ENCODE data around the gene DHRS9. TPM values are rescaled to one million over a fixed set of nuclear protein-coding genes. Genes with fewer than 3 reads are reported as not detected.

Gene DHRS9
- 10 to 100 TPM in 1 of 6 donors, 1 to 10 TPM in 5; 2.1 to 24.2 (median 4.6) TPM for total RNA-seq

DNA sequence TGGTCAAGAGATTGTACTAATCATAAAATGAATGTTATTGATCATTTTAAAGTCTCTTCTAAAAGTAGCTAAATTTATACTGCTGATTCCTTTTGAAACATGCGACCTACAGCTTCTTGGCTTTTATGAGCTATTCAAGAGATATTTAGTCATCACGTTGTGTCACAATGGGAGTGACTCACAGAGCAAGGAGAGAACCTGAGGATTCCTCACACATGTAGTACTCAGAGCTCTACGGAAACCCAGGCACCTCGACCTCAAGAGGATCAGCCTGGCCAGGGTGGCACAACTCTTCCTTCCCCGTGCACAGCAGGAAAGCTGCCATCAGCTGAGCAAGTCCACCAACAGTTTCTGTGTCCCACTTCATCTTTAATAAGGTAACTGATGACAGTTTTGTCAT lies at the start of gene DHRS9:
Gene DHRS9, plus strand, starts transcription at position 223 of the 400 bp plus-strand sequence. CDS start 12,019 bp downstream, outside the sequence.
- peak in 1 of 2 donors; percentile 74 for DNase-seq
- peak within 1 kb of the TSS in 2 of 4 donors; percentile 0 to 37 for H3K27ac ChIP-seq
- peak within 1 kb of the TSS in 1 of 4 donors; percentile 5 for H3K4me3 ChIP-seq
- H3K36me3 ChIP-seq: no peaks in the 10 kb centered on the region
- no peak for TF ChIP-seq POLR2AphosphoS5 (IDR thresholded peaks at IDR 0.05)
- no peak for TF ChIP-seq CTCF (IDR thresholded peaks at IDR 0.05)
- TF ChIP-seq POLR2A (IDR thresholded peaks at IDR 0.05): peak in 1 of 4 donors; percentile 26
- no peak for TF ChIP-seq EP300 (IDR thresholded peaks at IDR 0.05)
- no peaks in the 10 kb centered on the region for H3K9me3 ChIP-seq
- whole genome bisulfite sequencing, 2 donors: 59 to 66% methylated on average over 5 of the region's 5 CpGs
- no peaks in the 10 kb centered on the region for H3K27me3 ChIP-seq
- ATAC-seq (ENCODE audit: low FRiP score in 2 of 2): peak in 1 of 2 donors; percentile 49
- peaks cover 0 to 4% (median 0%) of the 10 kb centered on the region in 4 donors for H3K4me1 ChIP-seq

GRCh38 chr2:169023161-169023560 lies 46.2 kb upstream of the DHRS9 start:
- TF ChIP-seq POLR2A (IDR thresholded peaks at IDR 0.05): no peak
- TF ChIP-seq EP300 (IDR thresholded peaks at IDR 0.05): no peak
- TF ChIP-seq CTCF (IDR thresholded peaks at IDR 0.05): no peak
- TF ChIP-seq POLR2AphosphoS5 (IDR thresholded peaks at IDR 0.05): no peak
- Histone ChIP-seq H3K27me3 (no peaks in the 10 kb centered on the region), H3K27ac (no peak overlapping the region), H3K36me3 (no peaks in the 10 kb centered on the region), H3K9me3 (no peaks in the 10 kb centered on the region), H3K4me3 (no peak overlapping the region), H3K4me1 (no peaks in the 10 kb centered on the region)
- 61 to 74% methylated on average over 3 of the region's 3 CpGs for WGBS, 2 donors
- ATAC-seq (ENCODE audit: low FRiP score in 2 of 2) (no peak), DNase-seq (no peak)

GRCh38 chr2:169026056-169026455 lies 43.3 kb upstream of the DHRS9 start:
- WGBS, 2 donors: 61 to 66% methylated on average over 1 of the region's 1 CpG
- DNase-seq (no peak), ATAC-seq (ENCODE audit: low FRiP score in 2 of 2) (no peak)
- H3K27ac ChIP-seq: no peak overlapping the region
- H3K27me3 ChIP-seq: no peaks in the 10 kb centered on the region
- H3K4me3 ChIP-seq: no peak overlapping the region
- H3K9me3 ChIP-seq: no peaks in the 10 kb centered on the region
- no peak for TF ChIP-seq EP300 (IDR thresholded peaks at IDR 0.05)
- TF ChIP-seq POLR2A (IDR thresholded peaks at IDR 0.05): no peak
- TF ChIP-seq POLR2AphosphoS5 (IDR thresholded peaks at IDR 0.05): no peak
- no peak for TF ChIP-seq CTCF (IDR thresholded peaks at IDR 0.05)
- no peaks in the 10 kb centered on the region for H3K4me1 ChIP-seq
- no peaks in the 10 kb centered on the region for H3K36me3 ChIP-seq

- no peaks in the 10 kb centered on the region for H3K4me1 ChIP-seq
- no peak for ATAC-seq (ENCODE audit: low FRiP score in 2 of 2)
- 81 to 87% methylated on average over 3 of the region's 3 CpGs for WGBS, 2 donors
- H3K27me3 ChIP-seq: no peaks in the 10 kb centered on the region
- H3K27ac ChIP-seq: no peak overlapping the region
- no peak for TF ChIP-seq EP300 (IDR thresholded peaks at IDR 0.05)
- no peak for TF ChIP-seq CTCF (IDR thresholded peaks at IDR 0.05)
- TF ChIP-seq POLR2AphosphoS5 (IDR thresholded peaks at IDR 0.05): no peak
- TF ChIP-seq POLR2A (IDR thresholded peaks at IDR 0.05): no peak
- no peak for DNase-seq
- no peak overlapping the region for H3K4me3 ChIP-seq
- H3K36me3 ChIP-seq: no peaks in the 10 kb centered on the region
- H3K9me3 ChIP-seq: no peaks in the 10 kb centered on the region
Measured at GRCh38 chr2:169027234-169027633, 42.1 kb upstream of the DHRS9 start.

DNA sequence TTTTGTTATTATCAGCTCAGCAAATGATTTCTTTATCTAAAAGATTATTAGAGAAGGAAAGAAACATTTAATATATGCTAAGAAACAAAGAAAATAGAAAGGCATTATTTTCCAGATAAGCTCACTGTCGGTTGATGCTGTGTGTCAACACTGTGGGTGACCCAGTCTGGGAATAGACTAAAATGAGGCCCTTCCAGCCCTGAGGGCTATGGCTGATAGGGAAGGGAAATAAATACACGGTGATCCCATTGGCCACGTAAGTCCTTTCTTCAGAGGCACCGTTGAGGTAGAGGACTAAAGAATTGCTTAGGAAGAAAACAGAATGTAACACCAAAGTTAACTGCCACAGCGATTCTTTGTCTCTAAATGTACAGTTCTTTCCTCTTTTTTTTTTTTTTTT lies 40.0 kb upstream of the DHRS9 start:
- Histone ChIP-seq H3K4me1 (no peaks in the 10 kb centered on the region), H3K9me3 (no peaks in the 10 kb centered on the region), H3K36me3 (no peaks in the 10 kb centered on the region), H3K27me3 (no peaks in the 10 kb centered on the region), H3K4me3 (no peak overlapping the region), H3K27ac (no peak overlapping the region)
- DNase-seq: no peak
- ATAC-seq (ENCODE audit: low FRiP score in 2 of 2): no peak
- 67 to 73% methylated on average over 5 of the region's 5 CpGs for WGBS, 2 donors
- no peak for TF ChIP-seq POLR2AphosphoS5 (IDR thresholded peaks at IDR 0.05)
- no peak for TF ChIP-seq CTCF (IDR thresholded peaks at IDR 0.05)
- TF ChIP-seq EP300 (IDR thresholded peaks at IDR 0.05): no peak
- no peak for TF ChIP-seq POLR2A (IDR thresholded peaks at IDR 0.05)
